NCI-H446 (cell line): Measurements from ENCODE around the gene SYCE1.

Source experiments
- DNase-seq, 2 experiments: peaks; one replicate each; lab custom pipeline; 2025; lab: John Stamatoyannopoulos, UW

SYCE1 gene

DNA sequence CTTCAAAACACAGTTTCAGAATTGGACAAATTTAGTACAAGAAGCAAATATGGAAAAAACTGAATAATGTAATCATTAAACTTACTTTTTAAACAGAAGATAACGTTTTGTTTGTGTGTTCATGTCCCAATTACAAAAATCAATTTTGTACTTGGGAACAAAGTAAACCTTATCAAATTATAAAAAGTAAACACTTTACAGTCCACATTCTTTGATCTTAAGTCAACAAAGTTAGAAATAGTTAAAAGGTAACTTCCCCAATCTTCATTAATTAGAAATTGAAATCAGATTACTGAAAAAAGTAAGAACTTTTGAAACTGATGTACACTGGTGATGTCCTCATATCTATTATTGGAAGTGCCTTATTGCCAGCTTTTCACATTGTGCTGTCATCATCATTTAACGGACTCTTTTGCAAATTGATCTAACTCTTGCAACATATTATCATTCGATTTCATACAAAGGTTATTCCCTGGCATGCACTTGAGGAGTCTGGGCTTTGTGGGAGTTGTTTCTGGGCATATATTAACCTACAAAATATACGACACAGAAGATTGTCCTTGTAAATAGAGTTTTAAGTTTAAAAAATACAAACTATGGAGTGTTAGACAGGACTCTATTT is 53.4 kb downstream of the SYCE1 start:
- DNase-seq, result no peak

DNA sequence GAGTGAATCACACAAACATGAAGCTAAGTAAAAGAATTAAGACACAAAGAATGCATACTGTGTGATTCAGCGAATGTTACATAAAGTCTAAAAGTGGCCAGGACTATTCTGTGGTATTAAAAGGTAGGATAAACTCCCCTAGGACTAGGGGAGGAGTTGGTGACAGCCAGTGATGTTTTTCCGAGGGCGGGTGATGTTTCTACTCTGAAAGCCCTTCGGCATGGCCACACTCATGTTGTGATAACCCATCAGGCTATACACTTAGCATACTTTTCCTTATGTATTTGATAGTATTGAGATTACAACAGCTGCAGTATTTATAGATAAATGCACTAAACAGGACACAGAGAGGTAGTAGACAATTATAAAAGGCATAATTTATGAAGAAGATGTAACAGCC is 54.0 kb downstream of the SYCE1 start:
- no peak for DNase-seq

- no peak for DNase-seq
Measured at GRCh38 chr10:133509700-133510099, 55.7 kb downstream of the SYCE1 start.
